Neural crest cell (in vitro differentiated cells): ENCODE results near the gene NOS2. TPM values are rescaled to one million over a fixed set of nuclear protein-coding genes. Genes with fewer than 3 reads are reported as not detected.

Experiments
- DNase-seq: peaks from one replicate; pipeline ENCODE4 v3.0.0; 2021; ENCODE audit warnings: low read depth, mixed read lengths, low spot score
- H3K27ac Mint-ChIP-seq: one replicate; pipeline ENCODE4 v1.8.0; 2021; ENCODE audit warnings: mild to moderate bottlenecking, mixed read lengths; ENCODE audit not compliant: unreplicated experiment
- H3K27me3 Mint-ChIP-seq: 2 replicates; pipeline ENCODE4 v1.8.0; 2021; ENCODE audit warnings: low read depth, mild to moderate bottlenecking, mixed read lengths
- H3K36me3 Mint-ChIP-seq: 2 replicates; pipeline ENCODE4 v1.8.0; 2021; ENCODE audit warnings: low read depth, mild to moderate bottlenecking, mixed read lengths
- H3K4me1 Mint-ChIP-seq: 2 replicates; pipeline ENCODE4 v1.8.0; 2021; ENCODE audit warnings: mixed read lengths
- H3K4me3 Mint-ChIP-seq: one replicate; pipeline ENCODE4 v1.8.0; 2021; ENCODE audit warnings: mild to moderate bottlenecking, mixed read lengths
- H3K9me3 Mint-ChIP-seq: 2 replicates; pipeline ENCODE4 v1.8.0; 2021; ENCODE audit warnings: mixed read lengths
- CTCF ChIP-seq: fragments of 200-600 bp; sonication (generic); conservative IDR thresholded peaks from 2 replicates; pipeline ENCODE4 v1.5.0; 2021; ENCODE audit warnings: antibody characterized with exemption, mild to moderate bottlenecking
- total RNA-seq: library from RNA; stranded (reverse); gene quantifications from 2 replicates; pipeline ENCODE4 v1.2.1, GENCODE V29; 2021

Gene NOS2
- total RNA-seq, 1 donor from 2014 or later: 0.91 TPM

GRCh38 chr17:27816946-27817345 lies 16.6 kb upstream of the NOS2 start:
- DNase-seq: no peak
- Mint-ChIP-seq H3K9me3 (peaks cover 6% of the 10 kb centered on the region), H3K4me1 (no peaks in the 10 kb centered on the region), H3K4me3 (no peak overlapping the region), H3K27ac (no peak overlapping the region), H3K27me3 (no peaks in the 10 kb centered on the region), H3K36me3 (peaks cover 3% of the 10 kb centered on the region)
- no peak for TF ChIP-seq CTCF

DNA sequence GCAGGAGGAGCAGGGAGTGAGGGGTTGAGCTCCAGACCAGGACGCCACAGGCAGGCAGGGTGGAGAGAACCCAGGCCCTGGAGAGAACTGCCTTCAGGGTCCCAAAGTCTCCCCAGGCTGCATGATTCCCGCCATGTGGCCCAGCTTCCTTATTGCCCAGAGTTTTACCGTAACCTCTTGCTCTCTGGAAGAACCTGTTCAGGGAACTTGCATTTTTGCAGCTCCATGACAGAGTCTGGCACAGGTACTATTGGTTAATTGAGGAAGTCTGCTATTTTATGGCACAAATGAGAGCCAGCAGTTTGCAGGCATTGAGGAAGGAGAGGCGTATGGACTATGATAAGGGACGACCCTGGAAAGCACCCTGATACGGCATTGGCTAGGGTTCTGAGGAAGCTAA lies 11.6 kb upstream of the NOS2 start:
- Mint-ChIP-seq H3K4me1 (no peaks in the 10 kb centered on the region), H3K27me3 (no peaks in the 10 kb centered on the region), H3K9me3 (peaks cover 4% of the 10 kb centered on the region), H3K36me3 (no peaks in the 10 kb centered on the region), H3K27ac (no peak overlapping the region), H3K4me3 (no peak overlapping the region)
- no peak for DNase-seq
- TF ChIP-seq CTCF: no peak

DNA sequence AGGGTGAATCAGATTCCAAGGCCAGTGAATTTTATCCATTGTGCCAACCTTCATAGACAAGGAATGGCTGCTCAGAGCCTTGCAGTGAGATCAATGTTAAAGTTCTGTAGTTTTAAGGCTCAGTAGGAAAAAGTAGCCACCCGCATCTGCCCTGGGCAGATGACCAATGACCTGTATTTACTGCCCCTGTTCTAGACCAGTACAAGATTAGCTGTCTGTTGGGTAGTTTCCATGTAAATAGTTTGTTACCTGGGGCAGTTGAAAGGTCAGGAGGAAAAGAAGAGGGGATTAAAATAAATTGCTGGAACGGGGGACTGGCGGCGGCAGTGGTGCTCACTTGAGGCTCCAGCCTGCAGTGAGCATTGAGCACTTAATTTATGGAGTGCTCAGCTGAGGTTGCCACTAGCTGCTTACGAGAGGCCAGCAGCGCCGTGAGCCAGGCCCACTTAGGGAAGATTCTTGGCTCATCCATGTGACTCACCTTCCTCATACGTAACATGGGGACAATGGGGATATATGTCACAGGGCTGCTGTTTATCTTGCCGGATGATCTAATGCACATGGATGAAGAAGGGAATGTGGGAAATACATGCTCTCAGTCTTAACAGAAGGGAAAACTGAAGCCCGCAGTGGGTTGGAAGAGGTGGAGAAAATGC lies 10.7 kb upstream of the NOS2 start:
- no peak for DNase-seq
- no peak overlapping the region for H3K4me3 Mint-ChIP-seq
- H3K9me3 Mint-ChIP-seq: peaks cover 4% of the 10 kb centered on the region
- no peak for TF ChIP-seq CTCF
- H3K27me3 Mint-ChIP-seq: no peaks in the 10 kb centered on the region
- no peaks in the 10 kb centered on the region for H3K36me3 Mint-ChIP-seq
- H3K27ac Mint-ChIP-seq: no peak overlapping the region
- no peaks in the 10 kb centered on the region for H3K4me1 Mint-ChIP-seq

GRCh38 chr17:27810211-27810901 lies 10.0 kb upstream of the NOS2 start:
- no peak overlapping the region for H3K4me3 Mint-ChIP-seq
- H3K27me3 Mint-ChIP-seq: peaks cover 1% of the 10 kb centered on the region
- no peaks in the 10 kb centered on the region for H3K36me3 Mint-ChIP-seq
- peaks cover 4% of the 10 kb centered on the region for H3K9me3 Mint-ChIP-seq
- peaks cover 6% of the 10 kb centered on the region for H3K4me1 Mint-ChIP-seq
- no peak for TF ChIP-seq CTCF
- H3K27ac Mint-ChIP-seq: no peak overlapping the region
- DNase-seq: no peak

DNA sequence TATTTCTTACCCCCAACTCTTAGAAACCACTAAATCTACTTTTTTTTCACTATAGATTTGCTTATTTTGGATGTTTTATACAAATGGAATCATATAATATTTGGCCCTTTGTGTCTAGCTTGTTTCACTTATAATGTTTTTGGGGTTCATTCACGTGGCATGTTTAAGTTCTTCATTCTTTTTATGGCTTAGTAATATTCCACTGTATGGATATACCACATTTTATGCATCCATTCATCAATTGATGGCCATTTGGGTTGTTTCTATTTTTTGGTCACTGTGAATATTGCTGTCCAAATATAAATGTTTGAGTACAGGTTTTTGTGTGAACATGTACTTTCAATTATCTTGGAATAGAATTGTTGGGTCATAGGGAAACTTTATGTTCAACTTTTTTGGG lies 9.2 kb upstream of the NOS2 start:
- Mint-ChIP-seq H3K27ac (no peak overlapping the region), H3K9me3 (peaks cover 4% of the 10 kb centered on the region), H3K4me3 (no peak overlapping the region), H3K4me1 (peaks cover 8% of the 10 kb centered on the region), H3K27me3 (peaks cover 3% of the 10 kb centered on the region), H3K36me3 (no peaks in the 10 kb centered on the region)
- TF ChIP-seq CTCF: no peak
- DNase-seq: no peak
